ENCODE results near the gene TIAM2. TPM values are rescaled to one million over a fixed set of nuclear protein-coding genes. Genes with fewer than 3 reads are reported as not detected.

The TIAM2 gene
- total and polyA plus RNA-seq, 2 donors (not counting 3 experiments of a cell fraction or from before 2014, with no cell fraction given), result 9.6 to 18.5 TPM

DNA sequence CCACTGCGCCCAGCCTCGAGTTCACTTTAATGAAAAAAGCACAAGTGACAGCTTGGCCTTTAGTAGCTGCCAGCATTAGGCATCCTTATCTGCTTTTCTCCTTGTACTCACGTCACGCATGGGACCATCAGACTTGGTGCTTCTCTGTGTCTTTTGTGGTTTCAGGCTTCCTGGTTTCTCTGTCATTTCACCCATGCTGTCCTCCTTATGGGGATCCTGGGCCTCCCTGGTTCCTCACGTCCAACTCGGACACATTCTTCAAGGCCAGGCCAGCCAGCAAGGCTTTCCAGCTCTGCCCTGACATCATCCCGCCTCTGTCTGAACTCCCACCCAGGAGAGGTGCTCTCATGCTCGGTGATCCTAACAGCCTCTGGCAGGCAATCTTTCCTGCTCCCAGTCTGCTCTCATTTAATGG, 83.2 kb downstream of the TIAM2 start:
- H3K9me1 ChIP-seq (replicated peaks; ENCODE audit: control insufficient read depth, extremely low read depth, insufficient read depth, low read length), result no peaks in the 10 kb centered on the region
- POLR2A ChIA-PET, result no interaction called here
- FAIRE-seq (no peak), DNase-seq (ENCODE audit: low read depth, low spot score) (no peak)
- no peaks in the 10 kb centered on the region for H3K79me2 ChIP-seq (ENCODE audit: control insufficient read depth, insufficient read depth, low read length)
- no peaks in the 10 kb centered on the region for H3K36me3 ChIP-seq (ENCODE audit: control insufficient read depth in 2 of 2, extremely low read depth in 1 of 2, insufficient read depth in 2 of 2, low read length in 2 of 2)
- BruUV-seq (replicated peaks), result no TSS peak
- TF ChIP-seq JUN (IDR thresholded peaks at IDR 0.05; ENCODE audit: borderline replicate concordance, insufficient read depth, insufficient read length, low read depth) (no peak), POLR2AphosphoS5 (IDR thresholded peaks at IDR 0.05; ENCODE audit: insufficient read depth, low read depth, low read length) (no peak)
- H3K27ac ChIP-seq (ENCODE audit: insufficient read depth, low read depth, low read length), result no peak overlapping the region
- no peaks in the 10 kb centered on the region for H4K20me1 ChIP-seq (replicated peaks; ENCODE audit: control insufficient read depth, extremely low read depth, insufficient read depth, low read length)
- H2AFZ ChIP-seq (ENCODE audit: low read depth, low read length), result no peak overlapping the region
- CTCF ChIA-PET, result no interaction called here
- H3K4me2 ChIP-seq (ENCODE audit: insufficient read depth, low read length), result no peak overlapping the region
- no peaks in the 10 kb centered on the region for H3K9me3 ChIP-seq (replicated peaks; ENCODE audit: control insufficient read depth, insufficient read depth, low read length)
- intact Hi-C loops (cut with micrococcal nuclease) (no loop called here), dilution Hi-C loops (cut with MboI; ENCODE audit: extremely low pct_ligation_motif_present, low sequenced_read_pairs) (no loop called here)
- peaks cover 23% of the 10 kb centered on the region for H3K4me1 ChIP-seq (ENCODE audit: control insufficient read depth, extremely low read depth, insufficient read depth, low read length)
- no peak overlapping the region for H3K4me3 ChIP-seq (replicated peaks in 1 of 3; ENCODE audit: insufficient read depth in 1 of 3, low read depth in 1 of 3, low read length in 3 of 3)
- no peaks in the 10 kb centered on the region for H3K27me3 ChIP-seq (ENCODE audit: control insufficient read depth in 2 of 2, insufficient read depth in 2 of 2, low read length in 2 of 2)
- H3K9ac ChIP-seq (replicated peaks; ENCODE audit: extremely low read depth, insufficient read depth, low read length), result no peak overlapping the region

DNA sequence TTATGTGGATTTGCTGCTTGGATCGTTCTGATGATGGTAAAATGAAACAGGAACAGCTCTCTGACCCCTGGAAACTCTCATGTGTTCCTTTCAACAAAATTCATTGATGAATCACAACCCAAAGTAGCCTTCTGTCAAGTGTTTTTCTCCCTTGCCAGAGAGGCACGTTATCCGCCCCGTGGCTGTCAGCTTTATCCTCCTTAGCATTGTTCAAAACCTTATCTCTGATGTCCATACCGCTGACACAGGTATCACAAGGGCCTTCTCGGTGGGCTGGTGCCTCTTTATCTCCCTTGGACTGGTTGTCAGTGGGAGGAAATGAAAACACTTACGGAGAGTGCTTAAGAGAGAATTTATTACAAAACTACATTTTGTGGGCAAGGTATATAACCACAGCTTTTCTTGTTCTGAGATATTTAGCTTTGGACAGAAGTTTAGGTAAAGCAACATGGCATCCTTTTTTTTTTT, 84.9 kb downstream of the TIAM2 start:
- no TSS peak for BruUV-seq (replicated peaks)
- CTCF ChIA-PET, result interaction anchor here (1.1 to 2.3 kb wide), 4 partner anchors 10 to 212 kb away, joined by 3 to 10 read pairs (median 7); no protein-coding TSS in a partner anchor

More for the DNA sequence above, 84.9 kb downstream of the TIAM2 start:
- Histone ChIP-seq H3K27me3 (ENCODE audit: control insufficient read depth in 2 of 2, insufficient read depth in 2 of 2, low read length in 2 of 2) (no peaks in the 10 kb centered on the region), H3K79me2 (ENCODE audit: control insufficient read depth, insufficient read depth, low read length) (no peaks in the 10 kb centered on the region), H3K27ac (ENCODE audit: insufficient read depth, low read depth, low read length) (peak overlapping the region; percentile 73), H3K9ac (replicated peaks; ENCODE audit: extremely low read depth, insufficient read depth, low read length) (peak overlapping the region; percentile 13), H3K4me3 (replicated peaks in 1 of 3; ENCODE audit: insufficient read depth in 1 of 3, low read depth in 1 of 3, low read length in 3 of 3) (no peak overlapping the region), H3K9me1 (replicated peaks; ENCODE audit: control insufficient read depth, extremely low read depth, insufficient read depth, low read length) (no peaks in the 10 kb centered on the region), H3K4me2 (ENCODE audit: insufficient read depth, low read length) (peak overlapping the region; percentile 73), H3K9me3 (replicated peaks; ENCODE audit: control insufficient read depth, insufficient read depth, low read length) (no peaks in the 10 kb centered on the region), H4K20me1 (replicated peaks; ENCODE audit: control insufficient read depth, extremely low read depth, insufficient read depth, low read length) (no peaks in the 10 kb centered on the region), H3K4me1 (ENCODE audit: control insufficient read depth, extremely low read depth, insufficient read depth, low read length) (peaks cover 23% of the 10 kb centered on the region), H2AFZ (ENCODE audit: low read depth, low read length) (peak overlapping the region; percentile 74), H3K36me3 (ENCODE audit: control insufficient read depth in 2 of 2, extremely low read depth in 1 of 2, insufficient read depth in 2 of 2, low read length in 2 of 2) (no peaks in the 10 kb centered on the region)
- POLR2A ChIA-PET, result no interaction called here
- TF ChIP-seq POLR2AphosphoS5 (IDR thresholded peaks at IDR 0.05; ENCODE audit: insufficient read depth, low read depth, low read length) (peak; percentile 23), GATA2 (IDR thresholded peaks at IDR 0.05; ENCODE audit: insufficient read depth, insufficient read length, low read depth, low read length) (peak; percentile 38), EZH2 (IDR thresholded peaks at IDR 0.05; ENCODE audit: borderline replicate concordance, low read depth, low read length, severe bottlenecking) (no peak), FOS (IDR thresholded peaks at IDR 0.05; ENCODE audit: borderline replicate concordance, insufficient read depth, low read length) (peak; percentile 45), POLR2A (IDR thresholded peaks at IDR 0.05; ENCODE audit: low read depth, low read length) (no peak), MAX (IDR thresholded peaks at IDR 0.05; ENCODE audit: insufficient read depth, insufficient read length) (no peak), JUN (IDR thresholded peaks at IDR 0.05; ENCODE audit: borderline replicate concordance, insufficient read depth, insufficient read length, low read depth) (no peak), MYC (IDR thresholded peaks at IDR 0.05; ENCODE audit: low read depth, low read length) (no peak)
- TF ChIP-seq, protein P1, sequence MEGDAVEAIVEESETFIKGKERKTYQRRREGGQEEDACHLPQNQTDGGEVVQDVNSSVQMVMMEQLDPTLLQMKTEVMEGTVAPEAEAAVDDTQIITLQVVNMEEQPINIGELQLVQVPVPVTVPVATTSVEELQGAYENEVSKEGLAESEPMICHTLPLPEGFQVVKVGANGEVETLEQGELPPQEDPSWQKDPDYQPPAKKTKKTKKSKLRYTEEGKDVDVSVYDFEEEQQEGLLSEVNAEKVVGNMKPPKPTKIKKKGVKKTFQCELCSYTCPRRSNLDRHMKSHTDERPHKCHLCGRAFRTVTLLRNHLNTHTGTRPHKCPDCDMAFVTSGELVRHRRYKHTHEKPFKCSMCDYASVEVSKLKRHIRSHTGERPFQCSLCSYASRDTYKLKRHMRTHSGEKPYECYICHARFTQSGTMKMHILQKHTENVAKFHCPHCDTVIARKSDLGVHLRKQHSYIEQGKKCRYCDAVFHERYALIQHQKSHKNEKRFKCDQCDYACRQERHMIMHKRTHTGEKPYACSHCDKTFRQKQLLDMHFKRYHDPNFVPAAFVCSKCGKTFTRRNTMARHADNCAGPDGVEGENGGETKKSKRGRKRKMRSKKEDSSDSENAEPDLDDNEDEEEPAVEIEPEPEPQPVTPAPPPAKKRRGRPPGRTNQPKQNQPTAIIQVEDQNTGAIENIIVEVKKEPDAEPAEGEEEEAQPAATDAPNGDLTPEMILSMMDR (IDR thresholded peaks at IDR 0.05; ENCODE audit: extremely low read depth in 1 of 2, insufficient read depth in 1 of 2, low read depth in 1 of 2, low read length in 2 of 2), result no peak
- dilution Hi-C loops (cut with MboI; ENCODE audit: extremely low pct_ligation_motif_present, low sequenced_read_pairs), result no loop called here
- peak; percentile 86 for FAIRE-seq
- DNase-seq (ENCODE audit: low read depth, low spot score), result peak; percentile 93
- intact Hi-C loops (cut with micrococcal nuclease), result loop anchor here (2.0 kb wide), 1 partner anchor 91 kb away; no protein-coding TSS in a partner anchor

All from endothelial cell of umbilical vein (primary cell).